GM19438 (cell line): ENCODE results near the gene ARHGEF7.
A peak's percentile ranks its signal among the peaks of the same experiment; 100 is the strongest.
"Not testable (repeated sequence)": the region's sequence is repeated elsewhere in the genome, so short reads cannot be mapped to it uniquely, and the experiment has no call there.

Source experiments
- ATAC-seq: cut with Tn5 transposase; IDR thresholded peaks from one replicate; pipeline ENCODE4 v1.9.1; 2021; ENCODE audit warnings: low read depth; ENCODE audit not compliant: unreplicated experiment

The ARHGEF7 gene, protein sequence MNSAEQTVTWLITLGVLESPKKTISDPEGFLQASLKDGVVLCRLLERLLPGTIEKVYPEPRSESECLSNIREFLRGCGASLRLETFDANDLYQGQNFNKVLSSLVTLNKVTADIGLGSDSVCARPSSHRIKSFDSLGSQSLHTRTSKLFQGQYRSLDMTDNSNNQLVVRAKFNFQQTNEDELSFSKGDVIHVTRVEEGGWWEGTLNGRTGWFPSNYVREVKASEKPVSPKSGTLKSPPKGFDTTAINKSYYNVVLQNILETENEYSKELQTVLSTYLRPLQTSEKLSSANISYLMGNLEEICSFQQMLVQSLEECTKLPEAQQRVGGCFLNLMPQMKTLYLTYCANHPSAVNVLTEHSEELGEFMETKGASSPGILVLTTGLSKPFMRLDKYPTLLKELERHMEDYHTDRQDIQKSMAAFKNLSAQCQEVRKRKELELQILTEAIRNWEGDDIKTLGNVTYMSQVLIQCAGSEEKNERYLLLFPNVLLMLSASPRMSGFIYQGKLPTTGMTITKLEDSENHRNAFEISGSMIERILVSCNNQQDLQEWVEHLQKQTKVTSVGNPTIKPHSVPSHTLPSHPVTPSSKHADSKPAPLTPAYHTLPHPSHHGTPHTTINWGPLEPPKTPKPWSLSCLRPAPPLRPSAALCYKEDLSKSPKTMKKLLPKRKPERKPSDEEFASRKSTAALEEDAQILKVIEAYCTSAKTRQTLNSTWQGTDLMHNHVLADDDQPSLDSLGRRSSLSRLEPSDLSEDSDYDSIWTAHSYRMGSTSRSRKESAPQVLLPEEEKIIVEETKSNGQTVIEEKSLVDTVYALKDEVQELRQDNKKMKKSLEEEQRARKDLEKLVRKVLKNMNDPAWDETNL

DNA sequence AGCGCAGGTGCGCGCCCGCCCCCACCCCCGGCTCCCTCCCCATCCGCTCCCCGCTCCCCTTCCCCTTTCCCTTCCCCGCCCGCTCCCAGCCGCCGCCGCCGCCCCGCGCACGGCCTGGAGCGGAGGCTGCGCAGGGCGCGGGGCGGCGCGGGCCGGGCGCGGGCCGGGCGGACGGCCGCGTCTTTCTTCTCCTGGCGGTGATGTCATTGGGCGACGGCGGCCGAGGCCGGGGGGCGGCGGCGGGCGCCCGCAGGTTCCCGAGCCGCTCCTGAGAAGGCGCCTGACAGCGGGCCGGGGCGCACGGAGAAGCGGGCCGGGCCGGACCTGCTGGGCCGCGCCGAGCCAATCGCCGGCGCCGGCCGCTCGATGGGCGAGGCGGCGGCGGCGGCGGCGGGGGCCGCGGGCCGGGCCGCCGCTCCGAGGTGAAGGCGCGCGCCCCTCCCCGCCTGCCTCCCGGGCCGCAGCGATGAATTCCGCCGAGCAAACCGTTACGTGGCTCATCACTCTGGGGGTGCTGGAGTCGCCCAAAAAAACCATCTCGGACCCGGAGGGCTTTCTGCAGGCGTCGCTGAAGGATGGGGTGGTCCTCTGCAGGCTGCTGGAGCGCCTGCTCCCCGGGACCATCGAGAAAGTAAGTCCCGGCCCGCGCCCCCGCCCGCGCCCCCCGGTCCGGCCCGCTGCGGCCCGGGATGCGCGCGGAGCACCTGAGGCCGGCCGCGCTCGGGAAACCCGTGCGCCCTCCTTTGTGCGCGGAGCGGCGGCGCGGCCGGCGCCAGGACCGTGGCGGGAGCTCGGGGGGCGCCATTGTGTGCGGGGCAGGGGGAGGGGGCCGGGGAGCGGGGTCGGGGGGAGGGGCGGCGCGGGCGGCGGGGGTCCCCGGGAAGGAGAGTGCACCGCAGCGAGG is at the start of gene ARHGEF7:
Gene ARHGEF7 (plus strand): TSS at position 250 of the 904 bp plus-strand sequence. CDS start 217 bp downstream, at position 467.
- peak; percentile 51 for ATAC-seq

DNA sequence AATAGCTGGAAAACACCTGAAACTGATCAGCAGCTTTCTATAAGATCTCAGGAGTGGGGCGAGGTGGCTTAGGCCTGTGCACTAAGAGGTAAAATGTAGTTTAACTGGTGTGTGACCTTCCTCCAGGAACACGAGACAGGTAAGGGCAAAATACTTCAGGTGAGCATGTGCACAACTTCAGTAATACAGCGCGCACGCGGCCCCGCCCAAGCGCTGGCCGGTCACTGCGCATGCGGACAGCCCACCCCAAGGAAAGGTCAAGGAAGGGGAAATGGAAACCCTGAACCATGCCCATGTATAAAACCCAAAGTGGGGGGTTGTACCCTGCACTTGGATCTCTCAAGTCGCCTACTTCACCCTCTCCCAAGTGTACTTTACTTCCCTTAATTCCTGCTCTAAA is 49.4 kb upstream of the ARHGEF7 start:
- ATAC-seq, result no peak

DNA sequence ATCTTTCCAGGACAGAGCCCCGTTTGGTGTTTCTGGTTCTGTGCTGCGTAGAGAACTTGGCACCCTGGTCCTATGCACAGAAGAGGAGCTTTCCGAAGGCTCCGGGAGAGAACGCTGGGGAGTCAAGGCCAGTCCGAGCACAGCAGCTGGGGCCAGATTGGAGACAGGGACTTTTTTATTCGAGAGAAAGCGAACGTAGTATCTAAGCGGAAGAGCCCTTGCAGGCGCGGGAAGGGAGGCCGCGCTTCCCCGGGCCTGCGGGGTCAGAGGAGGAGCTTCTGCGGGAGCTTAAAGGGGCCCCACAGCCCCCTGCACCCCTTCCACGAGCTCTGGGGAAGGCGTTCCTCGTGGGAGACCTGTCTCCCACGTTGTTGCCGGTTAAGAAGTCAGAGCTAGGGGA is 48.6 kb upstream of the ARHGEF7 start:
- no peak for ATAC-seq

DNA sequence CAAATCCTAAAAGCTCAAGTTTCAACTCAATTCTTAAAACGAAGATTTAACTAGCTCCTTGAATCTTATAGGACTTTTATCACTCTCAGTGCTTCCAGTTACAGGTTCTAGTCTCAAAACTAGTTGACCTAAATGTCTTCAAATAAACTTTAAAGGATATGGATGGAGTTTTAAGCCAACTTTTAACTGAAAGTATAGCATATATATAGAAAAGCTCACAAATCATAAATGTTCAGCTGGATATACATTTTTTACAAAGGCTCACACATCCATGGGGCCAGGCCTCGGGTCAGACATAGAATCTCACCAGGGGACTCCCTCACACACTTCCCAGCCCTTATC is 47.1 kb upstream of the ARHGEF7 start:
- ATAC-seq, result no peak

DNA sequence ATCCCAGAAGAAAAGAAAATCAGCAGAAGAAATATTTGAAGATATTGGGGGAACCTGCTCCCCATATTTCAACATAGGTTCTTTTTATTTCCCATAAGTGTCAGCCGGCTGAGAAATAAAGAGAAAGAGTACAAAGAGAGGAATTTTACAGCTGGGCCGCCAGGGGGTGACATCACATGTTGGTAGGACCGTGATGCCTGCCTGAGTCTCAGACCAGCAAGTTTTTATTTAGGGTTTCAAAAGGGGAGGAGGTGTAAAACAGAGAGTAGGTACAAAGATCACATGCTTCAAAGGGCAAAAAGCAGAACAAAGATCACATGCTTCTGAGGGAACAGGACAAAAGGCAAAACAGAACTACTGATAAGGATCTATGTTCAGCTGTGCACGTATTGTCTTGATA is 44.0 kb upstream of the ARHGEF7 start:
- ATAC-seq, result not testable (repeated sequence)

DNA sequence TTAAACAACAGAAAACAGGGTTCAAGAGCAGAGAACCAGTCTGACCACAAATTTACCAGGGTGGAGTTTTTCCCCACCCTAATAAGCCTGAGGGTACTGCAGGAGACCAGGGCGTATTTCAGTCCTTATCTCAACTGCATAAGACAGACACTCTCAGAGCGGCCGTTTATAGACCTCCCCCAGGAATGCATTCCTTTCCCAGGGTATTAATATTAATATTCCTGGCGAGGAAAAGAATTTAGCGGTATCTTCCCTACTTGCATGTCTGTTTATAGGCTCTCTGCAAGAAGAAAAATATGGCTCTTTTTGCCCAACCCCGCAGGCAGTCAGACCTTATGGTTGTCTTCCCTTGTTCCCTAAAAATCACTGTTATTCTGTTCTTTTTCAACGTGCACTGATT is 43.6 kb upstream of the ARHGEF7 start:
- not testable (repeated sequence) for ATAC-seq

DNA sequence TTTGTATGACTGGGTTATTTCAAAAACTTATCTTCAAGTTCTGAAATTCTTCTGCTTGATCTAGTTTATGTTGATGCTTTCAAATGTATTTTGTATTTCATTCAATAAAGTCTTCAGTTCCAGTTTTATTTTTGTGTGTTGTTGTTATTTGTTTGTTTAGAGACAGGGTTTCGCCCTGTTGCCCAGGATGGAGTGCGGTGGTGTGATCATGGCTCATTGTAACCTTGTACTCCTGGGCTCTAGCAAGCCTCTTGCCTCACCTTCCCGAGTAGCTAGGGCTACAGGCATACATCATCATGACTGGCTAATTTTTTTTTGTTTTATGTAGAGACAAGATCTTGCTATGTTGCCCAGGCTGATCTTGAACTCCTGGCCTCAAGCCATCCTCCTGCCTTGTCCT is 40.3 kb upstream of the ARHGEF7 start:
- ATAC-seq, result no peak

DNA sequence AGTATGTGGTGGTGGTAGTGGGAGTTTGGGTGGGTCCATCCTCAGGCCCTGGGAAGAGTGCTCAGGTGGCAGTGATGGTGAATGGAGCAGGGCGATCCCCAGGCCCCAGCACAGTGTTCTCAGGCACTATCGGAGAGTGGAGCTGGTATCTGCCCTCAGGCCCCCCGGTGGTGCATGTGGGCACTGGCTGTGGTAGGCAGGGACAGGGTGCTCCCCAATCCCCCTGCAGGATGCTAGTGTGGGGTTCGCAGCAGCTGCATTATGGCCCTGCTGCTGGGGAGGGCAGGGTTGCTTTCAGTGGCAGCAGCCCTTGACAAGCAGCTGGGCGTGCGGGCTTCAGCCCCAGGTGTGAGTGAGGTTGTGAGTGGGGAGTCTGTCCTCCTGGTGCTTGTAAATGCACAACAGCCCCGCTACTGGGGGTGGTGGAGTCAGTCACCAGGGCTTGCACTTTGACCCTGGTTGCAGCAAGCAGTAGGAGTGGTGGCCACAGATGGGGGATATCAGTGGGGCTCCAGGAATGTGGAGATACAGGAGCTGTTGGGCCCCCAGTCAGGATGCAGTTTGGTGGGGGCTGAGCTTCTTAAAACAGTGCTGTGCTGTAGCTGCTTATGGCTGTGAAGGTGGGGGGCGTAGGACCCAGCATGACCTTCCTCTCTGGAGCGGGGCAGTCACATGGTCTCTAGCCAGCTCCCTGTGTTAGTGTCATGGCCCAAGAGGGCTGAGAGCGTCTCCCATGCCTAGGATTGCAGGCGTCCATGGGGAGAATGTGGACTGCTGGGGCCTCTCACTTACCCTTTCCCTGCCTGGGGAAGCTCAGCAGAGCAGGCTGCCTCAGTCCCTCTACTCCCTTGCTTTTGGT is 38.7 kb upstream of the ARHGEF7 start:
- ATAC-seq, result no peak

DNA sequence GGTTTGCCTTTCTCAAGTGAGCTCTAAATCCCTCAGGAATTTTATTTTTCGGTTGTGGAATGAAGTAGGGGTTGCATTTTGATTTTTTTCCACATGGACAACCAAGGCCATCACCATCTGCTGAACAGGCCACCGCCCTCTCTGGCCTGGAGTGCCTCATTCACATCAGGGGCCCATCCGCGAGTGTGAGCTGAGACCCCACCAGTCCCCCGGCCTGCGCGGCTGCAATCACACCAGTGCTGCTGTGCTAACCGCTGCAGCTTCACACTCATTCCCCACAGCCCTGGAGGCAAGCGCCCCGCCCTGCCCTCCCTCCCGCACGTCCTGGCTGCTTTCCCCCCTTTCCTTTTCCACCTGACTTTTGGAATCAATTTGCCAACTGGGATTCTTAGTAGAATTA is 35.7 kb upstream of the ARHGEF7 start:
- no peak for ATAC-seq

DNA sequence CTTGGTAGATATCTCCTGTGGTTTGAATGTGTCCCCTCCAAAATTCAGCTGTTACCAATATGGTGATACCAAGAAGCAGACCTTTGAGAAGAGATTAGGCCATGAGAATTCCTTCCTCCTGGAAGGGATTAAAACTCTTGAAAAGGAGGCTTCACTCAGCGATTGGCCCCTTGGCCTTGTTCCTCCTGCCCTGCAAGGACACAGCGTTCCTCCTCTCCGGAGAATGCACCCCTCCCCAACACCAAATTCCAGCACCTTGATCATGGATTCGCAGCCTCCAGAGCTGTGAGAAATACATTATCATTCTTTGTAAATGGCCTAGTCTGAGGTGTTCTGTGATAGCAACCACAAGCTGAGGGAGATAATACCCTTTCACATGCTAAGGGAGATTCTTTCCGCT is 34.5 kb upstream of the ARHGEF7 start:
- no peak for ATAC-seq

DNA sequence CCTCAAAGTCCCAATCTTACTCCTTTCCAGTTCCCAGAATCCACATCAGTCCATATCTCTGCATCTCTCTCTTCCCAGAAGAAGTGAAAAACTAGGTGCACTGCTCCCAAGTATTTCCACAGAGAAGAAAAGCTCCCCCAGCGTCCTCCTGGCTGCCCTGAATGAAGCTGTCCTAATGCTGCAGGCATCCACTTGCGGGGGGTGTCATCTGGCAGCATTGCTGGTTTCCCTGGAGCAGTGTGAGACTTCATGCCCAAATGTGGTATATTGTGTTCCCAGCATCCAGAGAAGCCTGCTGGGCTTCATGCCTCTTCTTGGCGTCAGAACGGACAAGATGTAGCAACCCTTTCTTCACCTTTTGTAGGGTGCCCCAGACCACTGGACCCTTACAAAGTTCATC is 32.9 kb upstream of the ARHGEF7 start:
- ATAC-seq, result no peak

DNA sequence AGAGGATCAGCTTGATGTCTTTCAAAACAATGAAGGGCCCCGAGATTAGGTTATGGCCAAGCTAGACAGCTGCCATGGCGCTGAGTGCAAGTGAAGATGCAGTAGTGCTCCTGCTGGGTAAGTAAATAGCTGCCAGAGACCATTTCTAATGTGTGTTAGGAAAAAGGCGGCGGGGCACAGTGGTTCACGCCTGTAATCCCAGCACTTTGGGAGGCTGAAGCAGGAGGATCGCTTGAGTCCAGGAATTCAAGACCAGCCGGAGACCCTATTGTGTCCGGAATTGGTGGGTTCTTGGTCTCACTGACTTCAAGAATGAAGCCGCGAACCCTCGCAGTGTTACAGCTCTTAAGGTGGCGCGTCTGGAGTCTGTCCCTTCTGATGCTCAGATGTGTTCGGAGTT is 32.3 kb upstream of the ARHGEF7 start:
- ATAC-seq, result not testable (repeated sequence)

DNA sequence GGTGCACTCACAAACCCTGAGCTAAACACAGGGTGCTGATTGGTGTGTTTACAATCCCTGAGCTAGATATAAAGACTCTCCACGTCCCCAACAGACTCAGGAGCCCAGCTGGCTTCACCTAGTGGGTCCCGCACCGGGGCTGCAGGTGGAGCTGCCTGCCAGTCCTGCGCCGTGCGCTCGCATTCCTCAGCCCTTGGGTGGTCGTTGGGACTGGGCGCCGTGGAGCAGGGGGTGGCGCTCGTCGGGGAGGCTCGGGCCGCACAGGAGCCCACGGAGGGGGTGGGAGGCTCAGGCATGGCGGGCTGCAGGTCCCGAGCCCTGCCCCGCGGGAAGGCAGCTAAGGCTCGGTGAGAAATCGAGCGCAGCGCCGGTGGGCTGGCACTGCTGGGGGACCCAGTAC is 31.4 kb upstream of the ARHGEF7 start:
- ATAC-seq, result not testable (repeated sequence)

DNA sequence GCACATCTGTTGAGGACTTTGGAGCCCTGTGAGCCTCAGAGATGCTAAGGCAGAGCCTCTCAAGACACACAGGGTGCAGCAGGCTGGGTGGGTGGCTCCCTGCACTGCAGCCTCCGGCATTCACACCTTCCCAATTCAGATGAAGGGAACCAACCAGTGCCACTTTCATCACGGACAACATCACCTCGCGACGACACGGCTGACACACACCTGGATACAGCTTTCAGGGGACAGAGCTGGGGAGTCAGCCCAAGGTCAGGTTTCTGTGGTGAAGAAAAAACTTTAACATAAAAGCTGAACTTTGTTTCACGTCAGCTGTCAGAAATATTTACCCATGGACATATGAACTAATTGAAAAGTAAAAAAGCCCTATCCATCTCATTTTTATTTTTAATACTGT is 24.9 kb upstream of the ARHGEF7 start:
- ATAC-seq, result no peak

DNA sequence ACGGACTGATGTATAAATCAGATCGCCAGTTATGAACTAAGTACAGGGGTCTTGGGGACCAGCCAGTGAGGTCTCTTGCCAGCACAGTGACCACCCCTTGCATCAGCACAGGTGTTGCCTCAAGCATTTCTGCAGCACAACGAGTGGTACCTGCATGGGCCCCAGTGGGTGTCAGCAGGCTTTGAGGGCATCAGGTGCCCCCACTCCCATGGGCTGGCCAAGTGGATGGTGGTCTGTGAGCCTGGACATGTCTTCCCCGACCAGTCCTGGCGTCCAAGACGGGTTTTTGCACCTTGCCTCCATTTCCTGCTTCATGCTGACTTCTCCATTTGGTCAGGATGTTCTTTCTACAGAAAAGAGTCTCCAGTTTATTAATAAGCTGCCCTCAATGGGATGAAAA is 22.4 kb upstream of the ARHGEF7 start:
- ATAC-seq, result no peak

DNA sequence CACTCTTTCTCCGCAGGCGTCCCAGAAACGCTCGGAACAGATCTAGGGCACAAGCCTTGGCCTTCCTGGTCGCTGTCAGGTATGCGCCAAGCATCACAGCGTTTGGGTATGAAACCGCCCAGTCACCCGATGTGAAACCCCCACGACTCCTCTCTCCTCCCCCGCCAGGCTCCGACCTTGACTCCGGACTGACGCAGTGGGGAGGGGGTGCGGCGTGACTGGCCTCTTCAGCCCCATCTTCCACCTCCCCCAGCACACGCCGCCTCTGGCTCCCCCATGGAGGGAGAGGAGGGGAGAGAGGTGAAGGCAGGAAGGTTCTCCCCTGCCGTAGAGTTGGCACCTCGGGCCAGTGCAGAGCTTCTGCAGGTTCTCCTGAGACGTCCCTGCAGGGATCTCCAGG is 22.0 kb upstream of the ARHGEF7 start:
- ATAC-seq, result no peak

DNA sequence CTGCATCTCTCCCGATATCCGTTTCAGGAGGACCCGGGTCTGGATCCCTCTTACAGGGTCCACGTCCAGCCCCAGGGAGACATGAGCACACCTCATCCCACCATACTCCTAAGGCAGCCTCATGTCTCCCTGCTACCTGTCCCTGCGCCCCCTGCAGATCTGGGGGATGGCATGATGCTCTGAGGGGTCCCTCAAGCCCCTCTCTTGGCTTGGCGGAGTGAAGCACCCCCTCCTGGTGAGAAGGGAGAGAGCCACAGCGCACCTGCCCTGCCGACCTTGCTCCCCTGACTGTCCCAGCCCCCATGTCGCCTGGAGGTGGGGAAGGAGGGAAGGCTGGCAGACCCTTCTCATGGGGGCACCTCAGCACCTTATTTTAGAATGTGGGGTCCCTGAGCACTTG is 21.5 kb upstream of the ARHGEF7 start:
- ATAC-seq, result no peak

DNA sequence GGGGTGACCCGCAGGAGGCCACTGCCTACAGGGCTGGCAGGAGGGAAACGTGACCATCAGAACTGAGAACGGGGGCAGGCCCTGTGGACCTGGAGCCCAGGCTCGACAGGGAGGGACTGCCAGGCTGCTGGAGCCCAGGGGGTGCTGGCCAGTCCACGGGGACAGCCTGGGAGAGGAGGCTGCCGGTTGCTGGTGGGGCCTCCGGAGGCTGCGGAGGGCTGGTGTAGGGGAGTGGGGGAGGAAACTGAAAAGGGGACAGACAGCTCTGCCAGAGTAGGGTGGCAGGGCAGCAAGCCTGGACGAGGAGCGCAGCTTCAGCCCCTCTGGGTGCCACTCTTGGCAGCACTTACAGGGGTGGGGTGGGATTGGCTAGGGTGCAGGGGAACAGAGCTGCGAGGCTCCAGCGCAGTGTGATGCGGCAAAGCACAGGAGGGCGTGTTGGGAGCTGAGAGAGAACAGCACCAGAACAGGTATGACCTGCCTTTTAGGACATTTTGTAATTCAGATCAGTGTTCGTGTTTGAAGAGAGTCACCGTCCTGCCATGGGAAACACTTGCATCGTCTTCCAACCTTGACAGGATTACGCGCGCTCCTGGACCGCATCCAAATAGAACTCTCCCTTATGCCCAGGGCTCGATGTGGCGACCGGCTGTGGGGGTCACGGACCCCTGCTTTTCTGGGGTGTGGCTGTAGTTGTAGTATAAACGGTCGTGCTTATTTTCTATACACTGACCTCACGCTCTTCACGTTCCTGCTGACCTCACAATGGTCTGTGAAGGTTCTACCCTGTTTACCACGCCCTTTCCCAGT is 19.9 kb upstream of the ARHGEF7 start:
- ATAC-seq, result no peak

DNA sequence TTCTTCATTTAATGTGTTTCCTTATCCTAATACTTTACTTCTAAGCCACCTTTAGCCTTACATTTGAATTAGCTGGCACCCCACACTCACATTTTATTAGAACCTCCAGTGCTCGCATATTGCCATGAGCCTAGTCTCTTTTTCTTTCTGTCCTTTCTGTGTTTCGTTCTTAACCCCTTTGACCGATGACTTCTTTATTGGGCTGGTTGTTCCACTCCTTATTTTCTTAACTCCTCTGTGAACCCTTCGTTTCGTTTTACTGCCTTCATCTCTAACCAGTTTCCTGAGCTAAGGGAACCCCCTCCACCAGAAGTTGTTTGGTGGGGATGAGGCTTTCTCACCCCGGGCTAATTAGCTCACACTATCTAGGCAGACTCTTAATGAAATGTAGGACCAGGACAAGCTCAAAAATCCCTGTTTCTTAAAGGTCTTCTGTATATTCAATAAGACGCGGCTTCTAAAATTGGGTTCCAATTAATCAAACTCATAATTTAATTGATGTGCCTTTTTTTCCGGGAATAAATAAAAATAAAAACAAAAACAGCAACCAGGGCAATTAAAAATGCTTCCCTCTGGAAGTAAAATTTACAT is 19.1 kb upstream of the ARHGEF7 start:
- ATAC-seq, result no peak
